ENCODE results near the gene GRIK5.

GRCh38 chr19:42095142-42095813 is 25.3 kb upstream of the GRIK5 start:
- no peak for TF ChIP-seq CTCF (IDR thresholded peaks at IDR 0.05)
- no peak for TF ChIP-seq POLR2A (IDR thresholded peaks at IDR 0.05)
